Cerebellar cortex (tissue), 1 donor: ENCODE measurements around the gene GALNT10.
"Not testable (repeated sequence)": the region's sequence is repeated elsewhere in the genome, so short reads cannot be mapped to it uniquely, and the experiment has no call there.

Experiments used
- DNase-seq: peaks from one replicate; pipeline ENCODE4 v3.0.0-alpha.2; 2015; ENCODE audit warnings: low spot score

The GALNT10 gene

GRCh38 chr5:154190595-154191304 lies at the start of gene GALNT10:
Gene GALNT10 (plus strand): TSS chr5:154190733. CDS start chr5:154190867, 134 bp downstream.
- DNase-seq: peak; percentile 26

GRCh38 chr5:154141745-154142221 lies 48.8 kb upstream of the GALNT10 start:
- DNase-seq: no peak

- DNase-seq: peak; percentile 23
Observed at GRCh38 chr5:154143211-154143641, 47.3 kb upstream of the GALNT10 start.

- no peak for DNase-seq
Observed at GRCh38 chr5:154145268-154145667, 45.3 kb upstream of the GALNT10 start.

- DNase-seq: no peak
Observed at GRCh38 chr5:154146409-154146808, 44.1 kb upstream of the GALNT10 start.

GRCh38 chr5:154147666-154148065 lies 42.9 kb upstream of the GALNT10 start:
- DNase-seq: no peak

GRCh38 chr5:154150471-154150870 lies 40.1 kb upstream of the GALNT10 start:
- DNase-seq: not testable (repeated sequence)

GRCh38 chr5:154157483-154158378 lies 32.8 kb upstream of the GALNT10 start:
- DNase-seq: peak; percentile 16

- no peak for DNase-seq
Observed at GRCh38 chr5:154158379-154158737, 32.2 kb upstream of the GALNT10 start.

- DNase-seq: no peak
Observed at GRCh38 chr5:154159343-154159742, 31.2 kb upstream of the GALNT10 start.

- DNase-seq: no peak
Observed at GRCh38 chr5:154162539-154163151, 27.9 kb upstream of the GALNT10 start.

- DNase-seq: no peak
Observed at GRCh38 chr5:154163327-154164248, 26.9 kb upstream of the GALNT10 start.

- no peak for DNase-seq
Observed at GRCh38 chr5:154164249-154164581, 26.3 kb upstream of the GALNT10 start.

- DNase-seq: no peak
Observed at GRCh38 chr5:154165886-154166285, 24.6 kb upstream of the GALNT10 start.

- no peak for DNase-seq
Observed at GRCh38 chr5:154166901-154167791, 23.4 kb upstream of the GALNT10 start.

- no peak for DNase-seq
Observed at GRCh38 chr5:154168395-154168794, 22.1 kb upstream of the GALNT10 start.

- DNase-seq: no peak
Observed at GRCh38 chr5:154172785-154173184, 17.7 kb upstream of the GALNT10 start.

- no peak for DNase-seq
Observed at GRCh38 chr5:154174091-154174490, 16.4 kb upstream of the GALNT10 start.

- DNase-seq: no peak
Observed at GRCh38 chr5:154176181-154176580, 14.4 kb upstream of the GALNT10 start.

- DNase-seq: no peak
Observed at GRCh38 chr5:154178661-154179060, 11.9 kb upstream of the GALNT10 start.
